HG02759 (cell line): ENCODE results near the gene CAVIN3.
"Not testable (repeated sequence)": the region's sequence is repeated elsewhere in the genome, so short reads cannot be mapped to it uniquely, and the experiment has no call there.

Experiments used
- ATAC-seq: cut with Tn5 transposase; IDR thresholded peaks from one replicate; pipeline ENCODE4 v1.9.1; 2021; ENCODE audit warnings: mild to moderate bottlenecking, moderate library complexity; ENCODE audit not compliant: unreplicated experiment

Gene CAVIN3

DNA sequence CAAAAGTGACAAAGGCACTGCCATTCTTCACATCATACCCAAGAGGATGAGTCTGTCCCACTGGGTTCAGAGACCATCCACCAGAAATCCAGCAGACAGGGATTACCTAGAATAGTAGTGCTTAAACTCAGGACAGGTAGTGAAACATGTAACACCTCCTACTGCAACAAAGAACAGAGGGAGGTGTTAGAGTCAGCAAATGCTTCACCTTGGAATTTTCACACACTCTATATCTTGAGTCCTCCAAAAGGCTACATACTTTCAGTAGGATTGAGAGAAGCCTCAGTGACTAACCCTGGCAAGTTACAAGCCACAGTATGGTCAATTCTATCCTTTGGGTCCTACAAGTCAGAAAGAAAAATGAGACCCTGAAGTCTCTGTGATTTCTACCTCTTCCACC, 6.0 kb upstream of the CAVIN3 start:
- no peak for ATAC-seq

DNA sequence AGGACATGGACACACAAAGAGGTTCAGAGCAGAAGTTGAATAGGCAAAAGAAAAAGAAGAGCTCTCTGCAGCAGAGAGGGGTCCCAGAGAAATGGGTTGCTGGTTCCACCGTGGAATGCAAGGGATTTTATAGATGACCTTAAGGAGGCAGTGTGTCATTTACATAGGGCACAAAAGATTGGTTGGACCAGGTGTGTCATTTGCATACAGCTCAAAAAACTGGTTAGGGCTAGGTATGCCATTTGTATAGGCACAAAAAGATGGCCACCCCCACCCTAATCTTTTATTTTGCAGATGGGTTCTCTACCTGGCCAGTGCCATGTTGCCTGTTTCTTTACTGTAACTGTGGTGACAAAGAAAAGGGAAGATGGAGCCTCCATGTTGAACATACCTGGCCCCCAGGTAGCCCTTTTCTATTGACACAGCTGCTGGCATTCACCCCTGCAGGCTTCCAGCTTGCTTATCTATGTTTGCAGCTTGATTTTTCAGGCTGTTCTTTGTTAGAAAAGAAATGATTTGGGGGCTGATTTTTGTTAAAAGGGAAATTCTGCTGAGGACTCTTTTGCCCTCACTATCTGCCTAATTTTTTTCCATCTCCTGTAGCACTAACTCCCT, 3.1 kb upstream of the CAVIN3 start:
- ATAC-seq: no peak

DNA sequence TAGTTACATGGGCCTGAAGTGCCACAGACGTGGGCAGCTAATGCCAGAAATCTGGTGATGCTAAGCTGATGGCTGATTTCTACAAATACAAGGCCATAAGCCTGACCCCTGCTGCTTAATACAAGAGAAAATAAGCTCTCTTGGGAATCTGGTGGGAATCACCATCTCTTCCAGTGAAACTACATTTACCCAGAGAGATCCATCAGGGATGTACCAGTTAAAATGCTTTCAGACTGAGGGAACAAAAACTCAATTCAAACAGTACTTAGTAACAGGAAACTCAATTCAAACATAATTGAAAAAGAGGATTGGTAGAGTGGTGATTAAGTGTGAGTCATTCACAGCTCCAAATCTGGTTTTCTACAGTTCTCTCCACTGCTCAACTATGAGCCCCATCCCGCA, 1.7 kb upstream of the CAVIN3 start:
- no peak for ATAC-seq

DNA sequence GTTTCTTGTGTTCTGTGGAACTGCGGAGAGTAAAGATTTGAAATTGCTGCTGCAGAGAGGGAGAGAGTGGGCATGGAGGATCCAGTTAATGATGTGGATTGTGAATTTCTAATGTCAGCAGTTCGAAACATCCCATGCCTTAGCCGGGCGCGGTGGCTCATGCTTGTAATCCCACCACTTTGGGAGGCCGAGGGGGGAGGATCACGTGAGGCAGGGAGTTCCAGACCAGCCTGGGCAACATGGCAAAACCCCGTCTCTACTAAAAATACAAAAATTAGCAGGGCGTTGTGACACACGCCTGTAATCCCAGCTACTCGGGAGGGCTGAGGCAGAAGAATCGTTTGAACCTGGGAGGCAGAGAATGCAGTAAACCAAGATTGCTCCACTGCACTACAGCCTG, 1.1 kb upstream of the CAVIN3 start:
- no peak for ATAC-seq

DNA sequence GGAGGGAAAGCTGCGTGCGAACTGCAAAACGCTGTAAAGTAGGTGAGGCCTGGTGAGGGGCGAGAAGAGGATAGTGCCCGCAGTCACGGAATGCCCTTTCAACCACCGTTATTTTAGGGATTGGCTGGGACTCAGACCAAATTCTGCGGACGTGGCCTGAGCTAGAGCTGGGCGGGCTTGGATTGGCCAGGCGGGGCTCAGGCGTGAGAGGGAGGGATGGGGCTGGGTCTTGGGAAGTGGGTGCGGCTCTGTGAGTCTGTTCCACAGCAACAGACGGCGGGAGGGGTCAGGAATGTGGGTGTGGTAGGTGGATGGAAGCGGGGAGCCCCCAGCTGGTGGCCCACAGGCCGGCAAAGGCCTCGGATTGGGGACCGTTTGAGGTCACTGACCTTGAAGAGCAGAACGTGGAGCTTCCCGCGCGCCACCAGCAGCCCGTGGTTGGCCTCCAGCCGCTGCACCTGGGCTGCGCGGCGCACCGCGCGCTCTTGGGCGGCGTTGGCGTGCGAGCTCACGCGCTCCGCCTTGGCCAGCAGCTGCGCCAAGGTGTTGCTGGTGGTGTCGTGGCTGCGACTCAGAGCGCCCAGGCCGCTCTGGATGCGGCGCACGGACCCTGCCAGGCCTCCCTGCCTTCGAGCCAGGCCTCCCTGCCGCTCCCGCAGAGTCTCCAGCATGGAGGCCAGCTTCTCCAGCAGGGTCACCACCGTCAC, 444 bp downstream of the CAVIN3 start:
- ATAC-seq: peak; percentile 50

DNA sequence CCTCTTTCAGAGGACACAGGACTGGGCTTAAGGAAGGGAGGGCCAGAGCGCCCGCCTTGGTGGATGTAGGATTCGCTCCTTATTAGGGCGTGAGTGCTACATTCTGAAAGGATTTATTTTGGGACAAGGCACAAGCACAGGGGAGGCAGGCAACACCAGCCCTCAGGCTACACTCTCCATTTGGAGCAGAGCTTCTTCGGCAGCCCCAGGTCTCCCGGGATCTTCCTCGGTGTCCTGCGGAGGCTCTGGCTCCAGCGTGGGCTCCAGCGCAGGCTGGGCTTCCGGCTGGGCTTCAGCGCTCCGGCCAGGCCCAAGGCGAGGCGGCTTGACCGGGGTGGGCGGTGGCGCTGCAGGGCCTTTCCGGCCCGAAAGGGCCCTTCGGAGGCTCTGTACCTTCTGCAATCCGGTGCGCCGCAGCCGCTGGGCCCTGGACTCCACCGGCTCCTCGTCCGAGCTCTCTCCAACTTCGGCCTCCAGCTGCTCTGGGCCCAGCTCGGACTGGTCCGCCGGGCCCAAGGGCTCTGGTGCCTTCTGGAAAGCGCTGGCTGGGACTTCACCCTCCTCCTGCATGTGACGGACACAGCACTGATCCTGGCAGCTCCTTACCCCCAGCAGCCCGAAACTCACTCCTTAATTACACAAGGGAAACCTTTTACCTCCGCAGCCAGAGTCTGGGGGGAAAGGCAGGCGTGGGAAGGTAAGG, 1.1 kb downstream of the CAVIN3 start:
- ATAC-seq: no peak

DNA sequence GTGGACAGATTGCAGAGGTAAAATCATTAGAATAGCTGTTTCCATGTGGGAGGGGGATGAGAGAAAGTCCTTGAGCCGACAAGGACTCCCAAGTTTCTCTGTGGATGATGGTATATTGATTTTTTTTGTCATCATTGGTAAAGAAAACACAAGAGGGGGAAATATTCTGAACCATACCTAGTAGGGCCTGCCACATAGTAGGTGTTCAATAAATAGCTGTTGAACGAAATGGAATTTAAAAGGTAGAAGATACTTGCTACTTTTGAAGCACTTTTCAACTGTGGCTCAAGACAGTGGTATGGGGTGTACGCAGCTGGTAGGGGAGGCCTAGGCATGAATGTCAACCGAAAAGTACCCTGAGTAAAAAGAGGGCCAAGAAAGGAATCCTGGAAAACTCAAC, 2.1 kb downstream of the CAVIN3 start:
- no peak for ATAC-seq

DNA sequence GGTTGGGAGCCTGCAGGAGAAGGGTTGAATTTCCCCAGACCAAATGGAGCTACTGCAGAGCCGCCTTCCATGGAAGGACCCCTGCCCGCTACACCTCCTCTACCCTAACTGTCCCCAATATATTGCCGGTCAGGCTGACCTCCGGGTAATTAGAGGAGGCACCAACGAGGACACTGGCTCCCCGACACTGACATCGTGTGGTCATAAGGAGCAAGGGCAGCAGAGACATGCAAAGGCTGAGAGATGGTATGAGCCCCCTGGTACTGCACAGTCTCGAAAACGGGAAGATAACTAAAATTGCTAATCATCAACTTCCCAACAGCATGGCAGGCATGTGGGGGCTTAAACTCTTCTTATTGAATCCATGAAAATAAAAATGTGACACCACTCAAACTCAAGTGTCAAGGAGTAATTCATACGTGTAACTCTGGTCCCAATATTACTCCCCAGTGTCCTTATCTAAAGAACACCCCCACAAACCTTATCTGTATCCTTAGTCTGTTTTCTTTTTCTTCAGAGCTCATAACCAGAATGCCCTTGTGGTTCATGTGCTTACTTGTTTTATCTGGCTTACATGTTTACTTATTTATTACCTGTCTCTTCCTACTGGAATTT, 4.4 kb downstream of the CAVIN3 start:
- ATAC-seq: peak; percentile 53

DNA sequence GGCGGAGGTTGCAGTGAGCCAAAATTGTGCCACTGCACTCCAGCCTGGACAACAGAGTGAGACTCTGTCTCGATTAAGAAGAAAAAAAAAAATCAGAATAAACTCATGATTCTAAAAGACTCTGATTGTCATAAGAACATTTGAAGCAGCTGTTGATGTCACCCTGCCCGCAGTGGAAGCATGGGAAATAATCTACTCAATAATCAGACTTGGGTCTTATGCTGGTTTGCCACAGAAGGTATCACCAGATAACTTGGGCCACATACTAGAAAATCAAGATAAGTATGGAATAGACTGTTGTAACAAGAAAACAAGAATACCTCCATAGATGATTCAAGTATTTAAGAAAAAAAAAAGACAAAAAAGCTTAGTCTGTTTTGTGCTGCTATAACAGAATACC, 8.2 kb downstream of the CAVIN3 start:
- ATAC-seq: no peak

DNA sequence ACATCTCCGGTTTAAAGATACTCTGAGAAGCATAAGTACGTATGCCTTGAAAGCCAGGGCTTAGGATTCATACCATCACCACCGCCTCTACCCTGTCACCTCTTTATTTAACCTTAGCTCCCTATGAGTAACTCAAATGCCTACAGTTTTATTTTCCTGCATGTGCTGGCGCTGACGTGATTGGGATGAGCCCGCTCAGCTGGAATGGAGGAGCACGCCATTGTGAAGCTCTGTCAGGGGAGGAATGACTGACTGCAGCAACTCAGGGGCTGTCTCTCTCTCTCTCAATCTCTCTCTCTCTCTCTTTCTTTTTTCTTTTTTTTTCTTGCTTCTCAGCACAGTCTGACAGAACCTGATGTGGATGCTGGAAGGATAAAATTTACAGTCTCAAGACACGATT, 12.4 kb downstream of the CAVIN3 start:
- no peak for ATAC-seq

DNA sequence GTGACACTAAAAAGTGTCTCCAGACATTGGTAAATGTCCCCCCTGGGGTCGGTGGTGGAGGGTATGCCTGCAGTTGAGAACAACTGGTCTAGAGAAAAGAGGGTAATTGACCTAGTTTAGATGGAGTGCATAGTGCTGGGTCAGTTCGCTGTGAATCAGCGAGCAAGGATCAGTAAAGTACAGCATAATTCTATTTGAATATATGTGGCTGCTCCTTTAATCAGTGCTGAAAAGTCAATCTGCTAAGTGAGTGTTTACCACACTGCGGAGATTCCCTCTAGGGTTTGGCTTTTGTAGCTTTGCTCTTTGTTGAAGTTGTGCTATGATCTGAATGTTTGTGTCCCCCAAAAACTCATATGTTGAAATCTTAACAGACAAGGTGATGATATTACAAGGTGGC, 15.0 kb downstream of the CAVIN3 start:
- ATAC-seq: no peak

DNA sequence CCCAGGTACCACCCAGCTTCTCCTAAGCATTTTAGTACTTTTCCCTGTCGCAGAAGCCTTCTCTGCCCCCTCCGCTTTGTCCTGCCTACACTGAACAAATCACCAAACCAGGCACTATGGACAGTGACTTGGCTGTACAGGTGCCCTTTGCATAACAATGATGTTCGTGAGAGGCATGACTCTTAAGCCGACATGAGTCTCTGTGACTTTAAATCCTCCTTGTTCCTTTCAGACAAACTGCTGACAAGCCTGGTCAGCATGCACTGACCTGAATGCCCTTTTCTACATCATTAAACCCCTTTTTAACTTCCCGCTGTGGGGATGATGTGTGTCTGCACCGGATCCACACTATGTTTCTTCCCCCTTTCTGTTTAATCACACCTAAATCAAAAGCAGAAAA, 16.6 kb downstream of the CAVIN3 start:
- ATAC-seq: no peak

DNA sequence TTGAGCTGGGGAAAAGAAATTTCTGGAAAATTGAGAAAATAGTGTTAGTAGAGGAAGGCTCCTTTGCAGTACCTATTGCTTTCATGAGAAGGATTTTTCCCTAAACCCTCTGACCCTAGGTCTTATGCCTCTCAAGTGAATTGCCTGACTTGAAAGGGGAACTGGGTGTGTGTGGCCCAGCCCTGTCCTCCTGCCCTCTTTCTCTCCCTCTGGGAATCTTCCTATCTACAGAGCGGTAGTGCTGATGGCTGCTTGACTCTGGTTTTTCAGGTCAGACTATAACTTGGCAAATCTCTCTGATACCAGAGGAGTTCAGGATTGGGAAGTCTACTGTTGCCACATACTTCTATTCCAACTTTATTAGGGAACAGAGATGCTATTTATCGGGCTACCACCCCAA, 19.2 kb downstream of the CAVIN3 start:
- ATAC-seq: no peak

DNA sequence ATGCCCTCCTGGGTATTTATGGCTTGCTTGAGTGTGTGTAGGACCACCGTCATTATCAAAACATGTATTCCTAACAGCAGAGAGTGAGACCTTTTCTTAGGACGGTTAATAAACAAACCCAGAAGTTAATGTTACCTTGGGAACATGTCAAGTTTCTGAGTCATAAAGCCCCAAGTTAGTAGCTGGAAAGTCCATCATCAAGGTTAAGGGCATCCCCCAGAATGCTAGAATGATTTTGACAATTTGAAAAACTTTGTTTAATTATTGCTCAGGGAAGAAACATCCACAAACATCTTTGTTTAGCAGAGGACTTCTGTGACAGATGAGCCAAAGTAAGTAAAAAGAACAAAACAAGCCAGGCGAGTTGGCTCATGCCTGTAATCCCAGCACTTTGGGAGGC, 20.0 kb downstream of the CAVIN3 start:
- peak; percentile 57 for ATAC-seq

DNA sequence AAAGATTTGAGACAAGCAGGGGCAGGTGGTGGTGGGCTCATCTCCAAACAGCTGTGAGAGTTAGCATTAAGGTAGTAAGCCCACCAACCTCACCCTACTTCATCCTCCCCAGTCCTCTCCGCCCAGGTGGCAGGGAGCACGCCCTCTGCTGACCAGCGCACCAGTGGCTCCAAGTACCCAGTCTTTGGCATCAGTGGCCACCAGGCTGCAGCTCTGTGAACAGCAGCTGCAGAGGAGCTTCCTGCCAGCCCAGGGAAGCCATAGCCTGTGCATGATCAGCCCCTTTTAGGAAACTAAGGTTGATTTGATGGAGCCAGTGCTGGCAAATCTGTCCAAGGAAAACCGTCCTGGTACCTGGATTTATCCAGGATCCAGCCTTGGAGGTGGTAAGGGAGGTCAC, 21.7 kb downstream of the CAVIN3 start:
- ATAC-seq: no peak

DNA sequence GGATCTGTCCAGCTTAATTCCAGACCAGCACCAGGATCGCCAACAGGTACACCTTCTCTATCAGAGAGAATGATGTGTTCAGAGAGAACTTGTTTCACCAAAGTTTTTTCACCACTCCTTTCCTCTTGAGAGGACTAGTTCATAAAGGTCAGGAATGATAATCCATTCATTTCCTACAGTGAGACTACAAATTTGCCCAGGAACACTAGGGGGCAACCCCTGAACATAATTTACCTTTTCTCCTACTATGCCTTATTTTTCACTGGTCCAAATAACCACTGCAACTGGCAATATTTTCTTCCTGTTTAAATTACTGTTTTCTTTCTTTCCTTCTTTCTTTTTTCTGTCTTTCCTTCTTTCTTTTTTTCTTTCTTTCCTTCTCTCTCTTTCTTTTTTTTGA, 22.5 kb downstream of the CAVIN3 start:
- ATAC-seq: no peak

DNA sequence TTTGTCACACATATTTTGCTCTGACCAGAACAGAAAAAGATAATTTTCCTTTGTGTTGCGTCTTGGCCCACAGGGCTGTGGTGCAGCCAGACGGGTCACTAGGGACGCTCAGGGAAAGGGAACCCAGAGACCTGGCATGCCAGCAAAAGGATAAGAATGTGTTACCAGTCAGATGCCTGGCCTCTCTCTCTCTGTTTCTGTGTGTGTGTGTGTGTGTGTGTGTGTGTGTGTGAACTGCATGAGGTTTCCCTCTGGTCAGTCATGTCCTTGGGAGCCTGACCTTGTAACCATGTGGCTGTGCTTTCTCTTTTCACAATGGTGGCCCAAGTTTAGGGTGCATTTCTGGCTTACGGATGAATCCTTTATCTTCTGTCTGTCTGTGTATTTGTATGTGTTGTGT, 35.3 kb downstream of the CAVIN3 start:
- no peak for ATAC-seq

DNA sequence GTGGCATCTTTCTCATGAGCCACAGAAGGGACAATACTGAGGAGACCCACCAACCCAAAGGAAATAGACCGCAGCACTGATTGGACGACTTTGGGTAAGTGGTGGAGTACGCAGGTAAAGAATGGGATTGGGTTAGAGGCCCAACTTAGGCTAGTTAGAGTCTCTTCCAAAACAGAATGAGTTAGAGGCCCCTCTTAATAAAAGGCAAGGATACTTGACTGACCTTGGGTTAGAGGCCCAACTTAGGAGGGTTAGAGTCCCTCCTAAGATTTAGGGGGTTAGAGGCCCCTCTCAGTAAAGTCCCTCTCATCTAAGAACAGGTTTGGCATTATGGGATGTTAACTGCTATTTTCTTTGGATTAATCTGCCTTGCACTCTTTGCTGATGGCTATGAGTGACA, 36.1 kb downstream of the CAVIN3 start:
- ATAC-seq: no peak

DNA sequence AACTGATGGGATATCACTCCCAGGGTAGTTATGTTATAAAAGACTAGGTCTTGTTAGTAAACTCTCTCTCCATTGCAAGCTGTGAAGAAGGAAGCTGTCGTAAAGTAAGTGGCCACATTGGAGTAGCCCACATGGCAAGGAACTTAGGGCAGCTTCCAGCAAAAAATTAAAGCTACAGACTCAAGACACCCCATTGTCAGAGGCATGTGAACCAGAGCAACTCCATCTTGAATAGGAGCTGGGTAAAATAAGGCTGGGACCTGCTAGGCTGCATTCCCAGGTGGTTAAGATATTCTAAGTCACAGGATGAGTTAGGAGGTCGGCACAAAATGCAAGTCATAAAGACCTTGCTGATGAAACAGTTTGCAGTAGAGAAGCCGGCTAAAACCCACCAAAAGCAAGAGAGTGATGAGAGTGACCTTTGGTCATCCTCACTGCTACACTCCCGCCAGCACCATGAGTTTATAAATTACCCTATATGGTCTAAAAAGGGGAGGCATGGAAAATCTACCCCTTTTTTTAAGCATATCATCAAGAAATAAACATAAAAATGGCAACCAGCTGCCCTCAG, 36.8 kb downstream of the CAVIN3 start:
- ATAC-seq: no peak

DNA sequence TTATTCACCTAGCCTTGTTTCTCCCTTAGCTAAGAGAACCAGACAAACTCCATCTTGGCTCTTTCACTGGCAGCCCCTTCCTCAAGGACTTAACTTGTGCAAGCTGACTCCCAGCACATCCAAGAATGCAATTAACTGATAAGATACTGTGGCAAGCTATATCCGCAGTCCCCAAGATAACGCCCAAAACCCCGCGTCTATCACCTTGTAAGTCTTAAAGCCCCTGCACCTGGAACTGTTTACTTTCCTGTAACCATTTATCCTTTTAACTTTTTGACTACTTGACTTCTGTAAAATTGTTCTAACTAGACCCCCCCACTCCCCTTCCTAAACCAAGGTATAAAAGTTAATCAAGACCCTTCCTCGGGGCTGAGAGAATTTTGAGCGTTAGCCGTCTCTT, 39.5 kb downstream of the CAVIN3 start:
- ATAC-seq: not testable (repeated sequence)

DNA sequence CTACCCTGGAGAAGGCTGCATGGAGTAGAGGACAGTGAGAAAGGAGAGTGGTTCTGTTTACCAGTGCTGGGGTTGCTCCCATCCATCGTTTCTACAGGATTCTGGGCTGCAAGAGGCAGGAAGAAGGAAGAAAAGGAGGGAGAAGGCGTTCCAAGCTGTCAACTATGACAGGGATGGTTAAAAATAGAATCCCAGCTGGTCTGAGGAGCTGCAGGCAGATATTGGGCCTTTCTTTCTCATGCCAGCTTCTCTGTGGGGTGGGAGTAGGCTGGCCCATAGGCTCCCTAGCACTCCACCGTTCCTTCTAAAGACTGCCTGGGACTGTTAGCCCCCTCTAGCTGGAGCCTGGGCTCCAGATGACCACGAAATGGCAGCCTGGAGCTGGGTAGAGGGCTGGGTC, 47.1 kb downstream of the CAVIN3 start:
- ATAC-seq: no peak

DNA sequence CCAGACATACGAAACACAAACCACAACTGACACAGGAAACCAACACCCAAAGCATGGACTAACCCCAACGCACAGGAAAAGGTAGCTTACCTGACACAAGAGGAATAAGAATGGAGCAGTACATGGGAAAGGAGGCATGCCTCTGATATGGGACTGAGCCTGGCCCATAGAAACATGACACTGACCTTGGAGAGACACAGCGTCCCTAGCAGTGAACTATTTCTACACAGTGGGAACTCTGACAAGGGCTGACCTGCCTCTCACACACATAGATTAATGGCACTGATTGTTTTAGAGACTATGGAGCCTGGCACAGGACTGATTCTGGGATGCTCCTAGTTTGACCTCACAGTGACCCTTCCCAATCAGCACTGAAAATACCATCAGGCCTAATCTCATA, 48.7 kb downstream of the CAVIN3 start:
- ATAC-seq: no peak
